Sigmoid colon (tissue), 4 donors: ENCODE results near the gene PTPRU.

ENCODE experiments used
- CTCF ChIP-seq, 4 experiments: fragments of 450-650 bp in 3 of 4; fragments of 200-600 bp in 1 of 4; IDR thresholded peaks; one replicate each; pipeline ENCODE4 v1.5.1; 2016 to 2019; ENCODE audit warnings: antibody characterized with exemption in 4 of 4, mild to moderate bottlenecking in 3 of 4, moderate library complexity in 2 of 4
- POLR2A ChIP-seq, 2 donors: fragments of 450-650 bp; IDR thresholded peaks; one replicate each; pipeline ENCODE4 v1.6.1; 2016; ENCODE audit warnings: antibody characterized with exemption in 2 of 2, mild to moderate bottlenecking in 2 of 2, moderate library complexity in 2 of 2
- POLR2AphosphoS5 ChIP-seq, 4 donors: sonication (generic); formaldehyde crosslinking; IDR thresholded peaks; one replicate each; pipeline ENCODE4 v1.6.1; 2017; ENCODE audit warnings: antibody characterized with exemption in 4 of 4

GRCh38 chr1:29324202-29324601, 87.9 kb downstream of the PTPRU start:
- no peak for TF ChIP-seq CTCF (IDR thresholded peaks at IDR 0.05)
- TF ChIP-seq POLR2AphosphoS5 (IDR thresholded peaks at IDR 0.05), result no peak
- no peak for TF ChIP-seq POLR2A (IDR thresholded peaks at IDR 0.05)
